Epithelial cell of esophagus (primary cell): ENCODE data around the gene TAC1.
A peak's percentile ranks its signal among the peaks of the same experiment; 100 is the strongest.
"Not testable (repeated sequence)": the region's sequence is repeated elsewhere in the genome, so short reads cannot be mapped to it uniquely, and the experiment has no call there.

ENCODE experiments used
- DNase-seq: peaks from one replicate; pipeline ENCODE4 v3.0.0; 2010; ENCODE audit warnings: low read depth
- H3K4me3 ChIP-seq: 2 replicates; pipeline ENCODE4 v1.5.1; 2011; ENCODE audit warnings: mild to moderate bottlenecking, low read length, control low read depth
- CTCF ChIP-seq: IDR thresholded peaks from 2 replicates; pipeline ENCODE4 v1.5.1; 2011; ENCODE audit warnings: low read depth, mild to moderate bottlenecking, low read length, control low read depth, inconsistent platforms; ENCODE audit not compliant: insufficient read depth; ENCODE audit errors: missing control alignments

The TAC1 gene

DNA sequence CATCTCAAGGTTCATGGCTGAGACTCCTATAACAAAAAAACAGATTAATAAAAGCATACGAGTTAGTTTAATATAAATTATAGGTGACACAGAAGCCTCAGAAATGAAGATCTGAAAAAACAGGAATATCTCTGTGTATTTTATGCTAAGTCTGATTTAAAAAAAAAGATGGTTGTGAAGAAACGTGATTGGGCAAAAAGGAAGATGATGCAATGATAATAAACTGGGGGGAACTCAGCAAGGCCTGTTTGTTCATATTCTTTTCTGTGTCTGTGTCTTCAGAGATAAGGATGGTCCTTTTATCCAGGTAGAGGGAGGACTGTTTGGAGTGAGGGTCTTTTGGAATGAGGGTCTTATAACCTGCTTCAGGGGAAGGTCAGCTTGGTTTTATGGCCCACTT is 25.9 kb downstream of the TAC1 start:
- TF ChIP-seq CTCF, result no peak
- no peak overlapping the region for H3K4me3 ChIP-seq
- no peak for DNase-seq

GRCh38 chr7:97770850-97771249 is 39.0 kb downstream of the TAC1 start:
- no peak for TF ChIP-seq CTCF
- peak; percentile 8 for DNase-seq
- no peak overlapping the region for H3K4me3 ChIP-seq

DNA sequence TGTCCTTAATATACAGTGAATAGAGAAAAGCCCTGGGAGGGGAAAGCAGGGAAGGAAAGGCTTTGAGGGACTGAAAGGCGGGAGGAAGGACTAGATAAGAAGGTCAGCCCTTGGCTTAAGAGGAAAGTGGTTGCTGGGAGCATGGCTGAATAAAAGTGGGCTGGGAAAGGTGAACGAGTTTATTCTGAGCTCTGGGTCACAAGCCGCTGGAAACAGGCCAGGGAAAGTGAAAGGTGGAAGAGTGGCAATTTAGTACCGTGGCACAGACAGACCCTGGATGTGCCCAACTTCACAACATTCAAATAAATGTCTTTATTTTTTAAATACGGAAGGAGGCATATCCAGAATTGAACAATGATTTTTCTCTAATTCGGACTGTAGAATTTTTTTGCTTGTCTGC is 39.7 kb downstream of the TAC1 start:
- DNase-seq, result no peak
- H3K4me3 ChIP-seq, result no peak overlapping the region
- no peak for TF ChIP-seq CTCF

GRCh38 chr7:97772045-97772901 is 40.4 kb downstream of the TAC1 start:
- no peak overlapping the region for H3K4me3 ChIP-seq
- TF ChIP-seq CTCF, result no peak
- no peak for DNase-seq

- not testable (repeated sequence) for H3K4me3 ChIP-seq, DNase-seq
These were observed 54.5 kb downstream of the TAC1 start for GRCh38 chr7:97786398-97786797.
